HG03521 (cell line): Measurements from ENCODE around the gene H3-3A.
A peak's percentile ranks its signal among the peaks of the same experiment; 100 is the strongest.

Source experiments
- ATAC-seq: cut with Tn5 transposase; IDR thresholded peaks from one replicate; pipeline ENCODE4 v1.9.1; 2021; ENCODE audit warnings: mild to moderate bottlenecking, moderate library complexity; ENCODE audit not compliant: unreplicated experiment

H3-3A gene

GRCh38 chr1:226110249-226111097, 48.0 kb downstream of the H3-3A start:
- ATAC-seq, result peak; percentile 78

GRCh38 chr1:226111098-226111882, 48.8 kb downstream of the H3-3A start:
- ATAC-seq, result no peak

- no peak for ATAC-seq
These were observed 49.4 kb downstream of the H3-3A start for GRCh38 chr1:226111883-226112261.

- no peak for ATAC-seq
These were observed 50.1 kb downstream of the H3-3A start for GRCh38 chr1:226112626-226113025.

GRCh38 chr1:226116673-226117072, 54.2 kb downstream of the H3-3A start:
- ATAC-seq, result no peak

- ATAC-seq, result no peak
These were observed 54.8 kb downstream of the H3-3A start for GRCh38 chr1:226117330-226117729.

- ATAC-seq, result no peak
These were observed 55.8 kb downstream of the H3-3A start for GRCh38 chr1:226118357-226118756.

- ATAC-seq, result no peak
These were observed 56.7 kb downstream of the H3-3A start for GRCh38 chr1:226119169-226119568.

GRCh38 chr1:226120398-226120797, 57.9 kb downstream of the H3-3A start:
- ATAC-seq, result no peak

GRCh38 chr1:226121049-226121586, 58.6 kb downstream of the H3-3A start:
- no peak for ATAC-seq
